ENCODE data around the gene YY1. TPM values are rescaled to one million over a fixed set of nuclear protein-coding genes. Genes with fewer than 3 reads are reported as not detected.

YY1 gene
- total and polyA plus RNA-seq, 10 donors: 28.4 to 64.1 (median 56.9) TPM

DNA sequence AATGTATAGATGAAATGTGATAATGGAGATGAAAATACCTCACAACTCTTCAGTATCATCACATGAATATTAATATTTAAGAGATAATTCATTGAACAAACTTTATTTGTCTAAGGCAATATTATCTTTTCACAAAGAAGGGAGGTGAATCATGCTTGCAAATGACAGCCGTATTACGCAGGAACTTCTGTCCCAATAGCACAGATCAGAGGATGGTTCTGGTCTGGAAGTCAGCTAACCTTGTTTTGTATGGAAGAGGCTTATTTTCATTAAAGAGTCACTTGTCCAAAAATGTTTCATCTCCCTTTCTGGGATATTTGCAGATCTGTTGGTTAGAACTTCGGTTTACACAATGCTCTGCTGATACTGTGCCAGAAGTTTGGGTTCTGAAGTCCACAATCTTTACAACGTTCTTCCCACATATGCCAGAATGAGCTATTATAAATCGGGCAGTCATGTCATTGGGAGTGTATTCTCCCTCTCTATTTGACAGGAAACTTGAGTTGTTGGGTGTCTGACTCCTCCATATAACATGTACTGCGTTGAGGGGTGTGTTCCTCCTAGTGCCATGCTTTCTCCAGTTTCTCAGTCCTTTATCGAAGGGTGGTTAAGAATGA lies 29.8 kb downstream of the YY1 start:
- TF ChIP-seq POLR2AphosphoS5 (IDR thresholded peaks at IDR 0.05) (no peak), CTCF (IDR thresholded peaks at IDR 0.05 in 8 of 11, conservative IDR thresholded peaks at IDR 0.05 in 3 of 11) (no peak), POLR2A (IDR thresholded peaks at IDR 0.05) (no peak)
- Histone ChIP-seq H3K4me3 (no peak overlapping the region), H3K36me3 (peaks cover 0 to 49% (median 12%) of the 10 kb centered on the region in 6 donors), H3K4me1 (peaks cover 0 to 96% (median 39%) of the 10 kb centered on the region in 6 donors), H3K27ac (no peak overlapping the region), H3K9me3 (no peaks in the 10 kb centered on the region), H3K27me3 (replicated peaks in 1 of 7) (no peaks in the 10 kb centered on the region)
- 77 to 85% (median 80%) methylated on average over 7 of the region's 7 CpGs for WGBS, 5 donors
- no peak for DNase-seq
- intact Hi-C loops (cut with DNase I; ENCODE audit: low total_unique reads): no loop called here

DNA sequence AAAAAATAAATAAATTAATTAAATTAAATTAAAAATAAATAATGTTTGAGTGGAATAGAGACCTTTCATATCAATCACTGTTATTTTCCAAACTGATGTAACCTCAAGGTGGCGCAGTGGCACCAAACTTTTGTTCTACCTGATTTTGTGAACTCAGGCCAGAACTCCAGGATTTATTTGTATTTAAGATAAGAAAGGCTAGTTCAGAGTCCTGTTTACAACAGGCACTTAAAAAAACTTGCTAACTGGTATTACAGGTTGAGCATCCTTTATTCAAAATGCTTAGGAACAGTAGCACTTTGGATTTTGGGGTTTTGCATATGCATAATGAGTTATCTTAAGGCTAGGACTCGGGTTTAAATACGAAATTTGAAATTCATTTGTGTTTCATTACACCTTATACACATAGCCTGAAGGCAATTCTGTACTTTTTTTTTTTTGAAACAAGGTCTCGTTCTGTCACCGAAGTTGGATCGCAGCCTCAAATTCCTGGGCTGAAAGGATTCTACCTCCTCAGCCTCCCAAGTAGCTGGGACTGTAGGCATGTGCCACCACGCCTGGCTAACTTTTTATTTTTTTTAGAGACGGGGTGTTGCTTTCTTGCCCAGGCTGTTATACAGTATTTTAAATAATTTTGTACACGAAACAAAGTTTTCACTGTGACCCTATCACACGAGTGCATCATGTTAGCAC lies 32.4 kb downstream of the YY1 start:
- H3K27me3 ChIP-seq (replicated peaks in 1 of 7): no peaks in the 10 kb centered on the region
- H3K9me3 ChIP-seq: no peaks in the 10 kb centered on the region
- TF ChIP-seq POLR2A (IDR thresholded peaks at IDR 0.05) (no peak), CTCF (IDR thresholded peaks at IDR 0.05 in 8 of 11, conservative IDR thresholded peaks at IDR 0.05 in 3 of 11) (peak in 4 of 11 experiments; percentile 11 to 27 (median 20))
- no peak overlapping the region for H3K27ac ChIP-seq
- no peak overlapping the region for H3K4me3 ChIP-seq
- peaks cover 4 to 95% (median 42%) of the 10 kb centered on the region in 6 donors for H3K4me1 ChIP-seq
- 86 to 93% (median 92%) methylated on average over 10 of the region's 10 CpGs for WGBS, 5 donors
- peaks cover 0 to 50% (median 2%) of the 10 kb centered on the region in 6 donors for H3K36me3 ChIP-seq
- no peak for DNase-seq
- intact Hi-C loops (cut with DNase I; ENCODE audit: low total_unique reads): no loop called here

DNA sequence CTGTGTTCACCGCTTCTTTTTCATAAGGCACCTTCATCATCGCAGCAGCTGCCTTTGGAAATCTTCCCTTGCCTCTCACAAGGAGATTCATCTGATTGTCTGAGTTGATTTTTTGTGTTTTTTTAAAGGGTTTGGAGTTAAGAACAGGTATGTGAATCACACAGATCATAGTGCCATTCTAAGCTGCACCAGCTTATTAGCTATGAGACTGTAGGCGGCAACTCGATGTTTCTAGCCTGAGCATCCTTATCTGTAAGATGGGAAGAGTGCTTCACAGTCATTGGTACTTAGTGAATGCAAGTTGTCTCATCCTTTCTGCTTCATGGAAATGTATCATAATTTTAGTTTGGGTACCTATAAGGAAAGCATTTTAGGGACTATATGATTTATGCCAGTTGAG lies 35.3 kb downstream of the YY1 start:
- no peak for DNase-seq
- Histone ChIP-seq H3K4me3 (no peak overlapping the region), H3K4me1 (peaks cover 12 to 93% (median 44%) of the 10 kb centered on the region in 6 donors), H3K36me3 (peaks cover 0 to 45% (median 12%) of the 10 kb centered on the region in 6 donors), H3K27ac (no peak overlapping the region), H3K9me3 (no peaks in the 10 kb centered on the region), H3K27me3 (replicated peaks in 1 of 7) (no peaks in the 10 kb centered on the region)
- 93 to 98% (median 95%) methylated on average over 4 of the region's 4 CpGs for WGBS, 5 donors
- intact Hi-C loops (cut with DNase I; ENCODE audit: low total_unique reads): no loop called here
- TF ChIP-seq CTCF (IDR thresholded peaks at IDR 0.05 in 8 of 11, conservative IDR thresholded peaks at IDR 0.05 in 3 of 11) (no peak), POLR2AphosphoS5 (IDR thresholded peaks at IDR 0.05) (no peak), POLR2A (IDR thresholded peaks at IDR 0.05) (no peak)

DNA sequence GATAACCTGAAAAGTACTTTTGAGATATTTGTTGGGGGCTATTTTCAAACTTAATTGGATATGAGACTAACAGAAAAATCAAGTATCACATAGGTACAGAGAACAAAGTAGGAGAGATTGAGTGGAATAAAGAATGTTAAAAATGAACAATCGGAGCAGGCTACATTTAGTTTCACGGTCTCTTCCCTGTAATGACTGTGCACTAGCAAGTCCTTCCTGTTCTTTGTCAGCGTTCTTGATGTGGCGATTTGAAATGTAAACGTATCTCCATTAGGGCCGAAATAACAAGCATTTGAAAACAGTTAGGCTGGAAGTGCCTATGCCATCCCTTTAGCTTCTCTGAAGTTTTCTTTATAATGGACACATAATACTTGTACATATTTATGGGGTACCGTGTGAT lies 36.3 kb downstream of the YY1 start:
- no peak for DNase-seq
- intact Hi-C loops (cut with DNase I; ENCODE audit: low total_unique reads): no loop called here
- no peaks in the 10 kb centered on the region for H3K27me3 ChIP-seq (replicated peaks in 1 of 7)
- peaks cover 18 to 97% (median 46%) of the 10 kb centered on the region in 6 donors for H3K4me1 ChIP-seq
- 41 to 51% (median 45%) methylated on average over 7 of the region's 7 CpGs for WGBS, 5 donors
- no peak overlapping the region for H3K4me3 ChIP-seq
- no peak for TF ChIP-seq POLR2A (IDR thresholded peaks at IDR 0.05)
- TF ChIP-seq POLR2AphosphoS5 (IDR thresholded peaks at IDR 0.05): no peak
- no peak for TF ChIP-seq CTCF (IDR thresholded peaks at IDR 0.05 in 8 of 11, conservative IDR thresholded peaks at IDR 0.05 in 3 of 11)
- H3K9me3 ChIP-seq: no peaks in the 10 kb centered on the region
- peak overlapping the region in 1 of 8 donors; percentile 14 for H3K27ac ChIP-seq
- peaks cover 0 to 48% (median 12%) of the 10 kb centered on the region in 6 donors for H3K36me3 ChIP-seq
